Gastrocnemius medialis (tissue), 4 donors: ENCODE measurements around the gene ATPAF1. TPM values are rescaled to one million over a fixed set of nuclear protein-coding genes. Genes with fewer than 3 reads are reported as not detected.
"Not testable (repeated sequence)": the region's sequence is repeated elsewhere in the genome, so short reads cannot be mapped to it uniquely, and the experiment has no call there.

ENCODE experiments used
- ATAC-seq, 2 donors: fragments of 150-250 bp; one replicate each; pipeline ENCODE4 v1.9.1; 2016
- DNase-seq, 2 donors: peaks; one replicate each; pipeline ENCODE4 v3.0.0-alpha.2; 2019
- H3K27ac ChIP-seq, 4 donors: fragments of 200-600 bp; sonication (generic); 1 replicate in 1 of 4; 2 replicates in 3 of 4; pipeline ENCODE4 v1.5.1; 2016 to 2018; ENCODE audit warnings: mild to moderate bottlenecking in 2 of 4, moderate library complexity in 1 of 4
- H3K27me3 ChIP-seq, 3 donors: fragments of 200-600 bp; sonication (generic) in 2 of 3; 1 replicate in 1 of 3; 2 replicates in 2 of 3; pipeline versions ENCODE4 v1.5.1 to v1.6.0; 2016 to 2019; ENCODE audit warnings: mild to moderate bottlenecking in 1 of 3, moderate library complexity in 1 of 3
- H3K36me3 ChIP-seq, 2 donors: fragments of 200-600 bp; sonication (generic) in 1 of 2; one replicate each; pipeline ENCODE4 v1.5.1; 2017 to 2018
- H3K4me1 ChIP-seq, 2 donors: fragments of 200-600 bp; sonication (generic) in 1 of 2; one replicate each; pipeline ENCODE4 v1.5.1; 2016 to 2017; ENCODE audit warnings: mild to moderate bottlenecking in 2 of 2
- H3K4me3 ChIP-seq, 4 donors: fragments of 200-600 bp; sonication (generic) in 3 of 4; 1 replicate in 1 of 4; 2 replicates in 3 of 4; pipeline ENCODE4 v1.5.1; 2016 to 2019; ENCODE audit warnings: mild to moderate bottlenecking in 2 of 4
- H3K9me3 ChIP-seq, 3 donors: fragments of 200-600 bp; sonication (generic) in 2 of 3; 1 replicate in 1 of 3; 2 replicates in 2 of 3; pipeline ENCODE4 v1.5.1; 2016 to 2019
- CTCF ChIP-seq, 5 experiments: fragments of 450-650 bp in 3 of 5; fragments of 200-600 bp in 2 of 5; sonication (generic) in 2 of 5; IDR thresholded peaks in 4 of 5; conservative IDR thresholded peaks in 1 of 5; 1 replicate in 4 of 5; 2 replicates in 1 of 5; pipeline ENCODE4 v1.5.1; 2016 to 2019; ENCODE audit warnings: antibody characterized with exemption in 5 of 5, mild to moderate bottlenecking in 3 of 5, moderate library complexity in 3 of 5
- POLR2A ChIP-seq, 2 donors: fragments of 450-650 bp; IDR thresholded peaks; one replicate each; pipeline ENCODE4 v1.6.1; 2017; ENCODE audit warnings: antibody characterized with exemption in 2 of 2, mild to moderate bottlenecking in 2 of 2, moderate library complexity in 2 of 2
- in situ Hi-C, 4 donors: fragments of 200-750 bp; cut with MboI; loops; one replicate each; pipeline versions ENCODE4 v1.15.0 to v1.8.0; 2017; ENCODE audit warnings: low sequenced_read_pairs in 4 of 4
- intact Hi-C: fragments of 100-400 bp; cut with DNase I; formaldehyde crosslinking; loops from one replicate; pipeline ENCODE4 v1.15.1; 2023; ENCODE audit warnings: low total_unique reads
- total RNA-seq, 4 donors: library from RNA; depleted of rRNA; stranded (reverse); fragments of >200 nt; gene quantifications; one replicate each; pipeline versions ENCODE4 v1.1.0 to v1.2.3, GENCODE V29; 2016

ATPAF1 gene
- total RNA-seq, 4 donors from 2014 or later: 76.6 to 173 (median 135) TPM

- no peak overlapping the region for H3K4me3 ChIP-seq
- TF ChIP-seq CTCF (IDR thresholded peaks at IDR 0.05 in 4 of 5, conservative IDR thresholded peaks at IDR 0.05 in 1 of 5) (no peak), POLR2A (IDR thresholded peaks at IDR 0.05) (no peak)
- DNase-seq (no peak), ATAC-seq (no peak)
- peaks cover 0 to 49% of the 10 kb centered on the region in 2 donors for H3K36me3 ChIP-seq
- in situ Hi-C loops: no loop called here
- intact Hi-C loops: no loop called here
- no peaks in the 10 kb centered on the region for H3K27me3 ChIP-seq
- no peaks in the 10 kb centered on the region for H3K4me1 ChIP-seq
- no peaks in the 10 kb centered on the region for H3K9me3 ChIP-seq
- no peak overlapping the region for H3K27ac ChIP-seq
Observed at GRCh38 chr1:46659307-46659870, 8.8 kb downstream of the ATPAF1 start.

- Histone ChIP-seq H3K4me3 (no peak overlapping the region), H3K27me3 (no peaks in the 10 kb centered on the region), H3K27ac (no peak overlapping the region), H3K36me3 (peaks cover 0 to 51% of the 10 kb centered on the region in 2 donors), H3K9me3 (no peaks in the 10 kb centered on the region), H3K4me1 (no peaks in the 10 kb centered on the region)
- ATAC-seq (no peak), DNase-seq (no peak)
- in situ Hi-C loops (no loop called here), intact Hi-C loops (no loop called here)
- TF ChIP-seq CTCF (IDR thresholded peaks at IDR 0.05 in 4 of 5, conservative IDR thresholded peaks at IDR 0.05 in 1 of 5) (no peak), POLR2A (IDR thresholded peaks at IDR 0.05) (no peak)
Observed at GRCh38 chr1:46657775-46658174, 10.4 kb downstream of the ATPAF1 start.

GRCh38 chr1:46656643-46657042, 11.5 kb downstream of the ATPAF1 start:
- no peak overlapping the region for H3K27ac ChIP-seq
- no peak for ATAC-seq
- in situ Hi-C loops (no loop called here), intact Hi-C loops (no loop called here)
- H3K4me1 ChIP-seq: no peaks in the 10 kb centered on the region
- TF ChIP-seq CTCF (IDR thresholded peaks at IDR 0.05 in 4 of 5, conservative IDR thresholded peaks at IDR 0.05 in 1 of 5): no peak
- TF ChIP-seq POLR2A (IDR thresholded peaks at IDR 0.05): no peak
- no peak overlapping the region for H3K4me3 ChIP-seq
- DNase-seq: no peak
- H3K9me3 ChIP-seq: no peaks in the 10 kb centered on the region
- H3K36me3 ChIP-seq: peaks cover 0 to 62% of the 10 kb centered on the region in 2 donors
- H3K27me3 ChIP-seq: no peaks in the 10 kb centered on the region

GRCh38 chr1:46655848-46656247, 12.3 kb downstream of the ATPAF1 start:
- no peak overlapping the region for H3K27ac ChIP-seq
- intact Hi-C loops (no loop called here), in situ Hi-C loops (no loop called here)
- DNase-seq (no peak), ATAC-seq (no peak)
- H3K4me3 ChIP-seq: no peak overlapping the region
- H3K27me3 ChIP-seq: no peaks in the 10 kb centered on the region
- TF ChIP-seq POLR2A (IDR thresholded peaks at IDR 0.05) (no peak), CTCF (IDR thresholded peaks at IDR 0.05 in 4 of 5, conservative IDR thresholded peaks at IDR 0.05 in 1 of 5) (no peak)
- peaks cover 0 to 62% of the 10 kb centered on the region in 2 donors for H3K36me3 ChIP-seq
- H3K4me1 ChIP-seq: no peaks in the 10 kb centered on the region
- H3K9me3 ChIP-seq: no peaks in the 10 kb centered on the region

GRCh38 chr1:46654698-46655097, 13.5 kb downstream of the ATPAF1 start:
- peaks cover 0 to 73% of the 10 kb centered on the region in 2 donors for H3K36me3 ChIP-seq
- H3K9me3 ChIP-seq, H3K27ac ChIP-seq, DNase-seq, ATAC-seq, in situ Hi-C loops, H3K4me1 ChIP-seq, H3K27me3 ChIP-seq, H3K4me3 ChIP-seq, intact Hi-C loops: not testable (repeated sequence)
